ENCODE measurements around the gene C22orf31.

- TF ChIP-seq CTCF (conservative IDR thresholded peaks at IDR 0.05; ENCODE audit: low read depth, low read length) (no peak), EZH2 (IDR thresholded peaks at IDR 0.05; ENCODE audit: borderline replicate concordance, low read depth, low read length, poor library complexity, severe bottlenecking) (no peak)
Measured at GRCh38 chr22:29093030-29093429, 31.4 kb upstream of the C22orf31 start.
